ENCODE results near the gene NTMT2.
"Not testable (repeated sequence)": the region's sequence is repeated elsewhere in the genome, so short reads cannot be mapped to it uniquely, and the experiment has no call there.

NTMT2 gene

GRCh38 chr1:170145770-170146676, at the start of gene NTMT2:
Gene NTMT2, plus strand, starts transcription at chr1:170145959. Its CDS starts 149 bp downstream, at chr1:170146108.
- DNase-seq (ENCODE audit: low spot score) = no peak

GRCh38 chr1:170095976-170096748, 49.6 kb upstream of the NTMT2 start:
- DNase-seq (ENCODE audit: low spot score) = no peak

GRCh38 chr1:170096806-170097340, 48.9 kb upstream of the NTMT2 start:
- no peak for DNase-seq (ENCODE audit: low spot score)

- no peak for DNase-seq (ENCODE audit: low spot score)
These were observed 48.3 kb upstream of the NTMT2 start for GRCh38 chr1:170097449-170097948.

- not testable (repeated sequence) for DNase-seq (ENCODE audit: low spot score)
These were observed 32.6 kb upstream of the NTMT2 start for GRCh38 chr1:170113140-170113539.

GRCh38 chr1:170114906-170115305, 30.9 kb upstream of the NTMT2 start:
- DNase-seq (ENCODE audit: low spot score) = no peak

- DNase-seq (ENCODE audit: low spot score) = no peak
These were observed 23.4 kb upstream of the NTMT2 start for GRCh38 chr1:170122366-170122765.

GRCh38 chr1:170125269-170125668, 20.5 kb upstream of the NTMT2 start:
- no peak for DNase-seq (ENCODE audit: low spot score)

GRCh38 chr1:170126696-170127095, 19.1 kb upstream of the NTMT2 start:
- no peak for DNase-seq (ENCODE audit: low spot score)

GRCh38 chr1:170131450-170131849, 14.3 kb upstream of the NTMT2 start:
- no peak for DNase-seq (ENCODE audit: low spot score)

GRCh38 chr1:170131984-170132383, 13.8 kb upstream of the NTMT2 start:
- DNase-seq (ENCODE audit: low spot score) = no peak

- DNase-seq (ENCODE audit: low spot score) = no peak
These were observed 11.8 kb upstream of the NTMT2 start for GRCh38 chr1:170133766-170134495.

- no peak for DNase-seq (ENCODE audit: low spot score)
These were observed 11.2 kb upstream of the NTMT2 start for GRCh38 chr1:170134521-170134920.

GRCh38 chr1:170140371-170140770, 5.4 kb upstream of the NTMT2 start:
- DNase-seq (ENCODE audit: low spot score) = no peak

- no peak for DNase-seq (ENCODE audit: low spot score)
These were observed 698 bp upstream of the NTMT2 start for GRCh38 chr1:170145061-170145460.

- DNase-seq (ENCODE audit: low spot score) = no peak
These were observed 1.0 kb downstream of the NTMT2 start for GRCh38 chr1:170146720-170147263.

- DNase-seq (ENCODE audit: low spot score) = no peak
These were observed 3.5 kb downstream of the NTMT2 start for GRCh38 chr1:170149241-170149640.

GRCh38 chr1:170150016-170150415, 4.3 kb downstream of the NTMT2 start:
- DNase-seq (ENCODE audit: low spot score) = no peak

GRCh38 chr1:170150921-170151320, 5.2 kb downstream of the NTMT2 start:
- DNase-seq (ENCODE audit: low spot score) = no peak

GRCh38 chr1:170153417-170153816, 7.7 kb downstream of the NTMT2 start:
- DNase-seq (ENCODE audit: low spot score) = no peak

- no peak for DNase-seq (ENCODE audit: low spot score)
These were observed 9.3 kb downstream of the NTMT2 start for GRCh38 chr1:170155055-170155454.

- DNase-seq (ENCODE audit: low spot score) = no peak
These were observed 10.8 kb downstream of the NTMT2 start for GRCh38 chr1:170156594-170156993.
